IMR-90 (cell line): ENCODE results near the gene DPYSL3. TPM values are rescaled to one million over a fixed set of nuclear protein-coding genes. Genes with fewer than 3 reads are reported as not detected.

Experiments used
- ATAC-seq: fragments of 200-7000 bp; cut with Tn5 transposase; 2 replicates; pipeline ENCODE4 v1.9.1; 2020; ENCODE audit warnings: low read depth, mild to moderate bottlenecking, moderate library complexity
- BruUV-seq: library from RNA; stranded (reverse); fragments of 400-500 nt; replicated peaks from 2 replicates; lab custom pipeline; 2021; lab: Mats Ljungman, UMichigan
- CTCF ChIA-PET: fragments of 300-600 bp; formaldehyde crosslinking; extraction: SDS; loops from one replicate; lab custom pipeline; 2021; ENCODE audit warnings: antibody characterized with exemption; lab: Yijun Ruan, JAX
- POLR2A ChIA-PET: fragments of 300-600 bp; sonication (Branson Sonifier 250); formaldehyde crosslinking; loops from one replicate; lab custom pipeline; 2022; ENCODE audit warnings: antibody characterized with exemption; ENCODE audit not compliant: unreplicated experiment; lab: Charles Lee
- DNase-seq: peaks from one replicate; pipeline ENCODE4 v3.0.0; 2013
- H2AFZ ChIP-seq: replicated peaks from 2 replicates; pipeline ENCODE3; 2013; ENCODE audit warnings: low read length, mild to moderate bottlenecking; ENCODE audit not compliant: poor library complexity
- H2AK5ac ChIP-seq: 2 replicates; pipeline ENCODE4 v1.6.1; 2013; ENCODE audit warnings: low read depth, low read length, inconsistent platforms
- H2AK9ac ChIP-seq: replicated peaks from 2 replicates; pipeline ENCODE3; 2013; ENCODE audit warnings: mild to moderate bottlenecking, low read depth, low read length, moderate library complexity; ENCODE audit not compliant: poor library complexity
- H2BK120ac ChIP-seq: 2 replicates; pipeline ENCODE4 v1.6.1; 2013; ENCODE audit warnings: low read depth, low read length, inconsistent platforms
- H2BK15ac ChIP-seq: 3 replicates; pipeline ENCODE4 v1.6.1; 2013; ENCODE audit warnings: low read depth, low read length, inconsistent platforms
- H2BK20ac ChIP-seq: 2 replicates; pipeline ENCODE4 v1.6.1; 2013; ENCODE audit warnings: low read depth, mild to moderate bottlenecking, inconsistent platforms, low read length, moderate library complexity
- H2BK5ac ChIP-seq: 2 replicates; pipeline ENCODE4 v1.6.1; 2013; ENCODE audit warnings: mild to moderate bottlenecking, low read depth, low read length, inconsistent platforms; ENCODE audit not compliant: poor library complexity, severe bottlenecking
- H3K14ac ChIP-seq: replicated peaks from 2 replicates; pipeline ENCODE4 v1.6.1; 2013; ENCODE audit warnings: low read depth, low read length, inconsistent platforms
- H3K18ac ChIP-seq: 2 replicates; pipeline ENCODE4 v1.6.1; 2013; ENCODE audit warnings: low read depth, low read length, control low read depth
- H3K23ac ChIP-seq: 2 replicates; pipeline ENCODE4 v1.6.1; 2013; ENCODE audit warnings: low read depth, low read length, inconsistent platforms
- H3K27ac ChIP-seq: 2 replicates; pipeline ENCODE4 v1.5.1; 2013; ENCODE audit warnings: mild to moderate bottlenecking, control low read depth, low read length; ENCODE audit not compliant: insufficient read depth
- H3K27me3 ChIP-seq: 2 replicates; pipeline ENCODE4 v1.6.1; 2013; ENCODE audit warnings: low read length; ENCODE audit not compliant: control insufficient read depth, insufficient read depth
- H3K36me3 ChIP-seq: 2 replicates; pipeline ENCODE4 v1.6.1; 2013; ENCODE audit warnings: low read length, mixed read lengths; ENCODE audit not compliant: control insufficient read depth, insufficient read depth
- H3K4ac ChIP-seq: 2 replicates; pipeline ENCODE4 v1.6.1; 2013; ENCODE audit warnings: low read depth, low read length, inconsistent platforms
- H3K4me1 ChIP-seq: 2 replicates; pipeline ENCODE4 v1.6.1; 2013; ENCODE audit warnings: low read length, mixed read lengths; ENCODE audit not compliant: control insufficient read depth, insufficient read depth
- H3K4me2 ChIP-seq: 2 replicates; pipeline ENCODE4 v1.6.1; 2013; ENCODE audit warnings: low read depth, mild to moderate bottlenecking, control low read depth, low read length, moderate library complexity
- H3K4me3 ChIP-seq: 2 replicates; pipeline ENCODE4 v1.5.1; 2013; ENCODE audit warnings: low read depth, mild to moderate bottlenecking, control low read depth, low read length, moderate library complexity; ENCODE audit not compliant: insufficient read depth
- H3K56ac ChIP-seq: 2 replicates; pipeline ENCODE4 v1.6.1; 2013; ENCODE audit warnings: low read length, inconsistent platforms; ENCODE audit not compliant: insufficient read depth; ENCODE audit errors: extremely low read depth
- H3K79me1 ChIP-seq, 2 experiments: 2 replicates each; pipeline ENCODE4 v1.6.1; 2013; ENCODE audit warnings: low read length in 2 of 2, inconsistent platforms in 1 of 2, low read depth in 1 of 2
- H3K9ac ChIP-seq: 2 replicates; pipeline ENCODE4 v1.6.1; 2013; ENCODE audit warnings: low read depth, low read length, control low read depth
- H3K9me1 ChIP-seq: 2 replicates; pipeline ENCODE4 v1.6.1; 2013; ENCODE audit warnings: low read length, inconsistent platforms; ENCODE audit not compliant: insufficient read depth
- H3K9me3 ChIP-seq: 2 replicates; pipeline ENCODE4 v1.6.1; 2013; ENCODE audit warnings: low read length; ENCODE audit not compliant: control insufficient read depth, insufficient read depth
- H4K20me1 ChIP-seq: 2 replicates; pipeline ENCODE4 v1.6.1; 2013; ENCODE audit warnings: low read length, inconsistent platforms; ENCODE audit not compliant: insufficient read depth
- H4K5ac ChIP-seq: 2 replicates; pipeline ENCODE4 v1.6.1; 2013; ENCODE audit warnings: mild to moderate bottlenecking, low read depth, low read length, control low read depth
- H4K8ac ChIP-seq, 2 experiments: 2 replicates each; pipeline ENCODE4 v1.6.1; 2013; ENCODE audit warnings: low read depth in 2 of 2, low read length in 2 of 2, control low read depth in 1 of 2, inconsistent platforms in 1 of 2
- H4K91ac ChIP-seq: 2 replicates; pipeline ENCODE4 v1.6.1; 2013; ENCODE audit warnings: low read depth, low read length, inconsistent platforms; ENCODE audit not compliant: insufficient read depth
- BHLHE40 ChIP-seq: fragments of 150-350 bp; IDR thresholded peaks from 2 replicates; pipeline ENCODE4 v1.6.1; 2016; ENCODE audit warnings: mild to moderate bottlenecking, low read depth, low read length
- CHD1 ChIP-seq: IDR thresholded peaks from 2 replicates; pipeline ENCODE4 v1.6.1; 2012; ENCODE audit warnings: low read depth, low read length, improper control_type of control experiment
- MAFK ChIP-seq: IDR thresholded peaks from 2 replicates; pipeline ENCODE4 v1.6.1; 2012; ENCODE audit warnings: low read depth, low read length, improper control_type of control experiment
- POLR2A ChIP-seq: IDR thresholded peaks from 2 replicates; pipeline ENCODE4 v1.6.1; 2012; ENCODE audit warnings: mild to moderate bottlenecking, low read depth, low read length
- RAD21 ChIP-seq: IDR thresholded peaks from 2 replicates; pipeline ENCODE4 v1.6.1; 2012; ENCODE audit warnings: low read length, improper control_type of control experiment
- RCOR1 ChIP-seq: IDR thresholded peaks from 2 replicates; pipeline ENCODE4 v1.6.1; 2012; ENCODE audit warnings: mild to moderate bottlenecking, low read length, improper control_type of control experiment; ENCODE audit not compliant: insufficient replicate concordance
- RFX5 ChIP-seq: IDR thresholded peaks from 2 replicates; pipeline ENCODE4 v1.8.0; 2012; ENCODE audit warnings: low read depth, mild to moderate bottlenecking, low read length, moderate library complexity
- SMC3 ChIP-seq: fragments of 150-350 bp; IDR thresholded peaks from 2 replicates; pipeline ENCODE4 v1.6.1; 2016; ENCODE audit warnings: low read depth, mild to moderate bottlenecking, antibody characterized with exemption, low read length, moderate library complexity
- WGBS, 2 experiments: methylation state at CpG; one replicate each; pipeline versions ENCODE4 v1.1.5 to v1.1.7; 2013; ENCODE audit warnings: missing lambda C conversion rate in 2 of 2; ENCODE audit not compliant: insufficient read length in 1 of 2; ENCODE audit errors: extremely low coverage in 2 of 2; 5-methylcytosine and 5-hydroxymethylcytosine counted together
- dilution Hi-C: fragments of 300-500 bp; cut with HindIII; formaldehyde crosslinking; loops from one replicate; pipeline ENCODE4 v1.14.3; 2018; ENCODE audit warnings: low sequenced_read_pairs; ENCODE audit not compliant: unreplicated experiment
- in situ Hi-C: fragments of 300-500 bp; cut with MboI; formaldehyde crosslinking; loops from 3 replicates; pipeline ENCODE4 v1.14.3; 2019; ENCODE audit warnings: low sequenced_read_pairs, inconsistent platforms, mixed read lengths
- intact Hi-C: fragments of 100-400 bp; cut with micrococcal nuclease; formaldehyde crosslinking; loops from 2 replicates; pipeline ENCODE4 v1.10.0; 2022
- polyA plus RNA-seq, 3 experiments: library from polyadenylated mRNA; depleted of rRNA; stranded (reverse); fragments of >200 nt; gene quantifications; 2 replicates each; pipeline ENCODE4 v1.2.3, GENCODE V29; 2012; ENCODE audit warnings: low replicate concordance in 1 of 3
- total RNA-seq: library from RNA; depleted of rRNA; stranded (reverse); fragments of >200 nt; gene quantifications from 2 replicates; pipeline ENCODE4 v1.2.3, GENCODE V29; 2012
- TF ChIP-seq, protein P1 (sequence below): fragments of 150-350 bp; IDR thresholded peaks from 2 replicates; pipeline ENCODE4 v1.6.1; 2017; ENCODE audit warnings: mild to moderate bottlenecking, antibody characterized with exemption, low read length, low read depth
- TF ChIP-seq, protein P2 (sequence below): fragments of 150-350 bp; IDR thresholded peaks from 2 replicates; pipeline ENCODE4 v1.6.1; 2016; ENCODE audit warnings: low read depth, mild to moderate bottlenecking, low read length, moderate library complexity, borderline replicate concordance

The DPYSL3 gene
- total and polyA plus RNA-seq, 2 of the 4 experiments (the other 2 are of a cell fraction) = 50.2 to 60.9 TPM

DNA sequence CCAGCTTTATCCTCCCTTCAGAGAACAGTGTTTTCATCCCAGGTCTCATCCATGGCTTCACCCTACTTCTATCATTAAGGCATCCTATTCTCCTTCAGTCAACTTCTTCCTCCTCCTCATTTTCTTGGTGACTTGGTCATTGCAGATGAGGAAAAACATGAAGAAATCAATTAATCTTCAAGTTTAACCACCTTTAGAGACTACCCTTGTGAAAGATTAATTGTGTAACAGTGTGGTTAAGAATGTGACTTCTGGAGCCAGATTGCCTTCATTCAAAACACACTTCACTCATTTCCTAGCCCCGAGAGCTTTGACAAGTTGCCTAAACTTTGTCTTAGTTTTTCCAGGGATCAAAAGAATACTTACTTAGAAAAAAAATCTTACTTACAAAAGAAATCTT, 165.0 kb downstream of the DPYSL3 start:
- Histone ChIP-seq H4K91ac (no peak overlapping the region), H2BK5ac (no peak overlapping the region), H2BK120ac (no peak overlapping the region), H3K27me3 (peaks cover 5% of the 10 kb centered on the region), H3K4me2 (no peak overlapping the region), H3K14ac (no peak overlapping the region), H3K9ac (no peak overlapping the region), H2BK20ac (no peak overlapping the region), H3K4me1 (peaks cover 4% of the 10 kb centered on the region; the same call in 1 of the 2 replicates), H3K9me3 (no peaks in the 10 kb centered on the region), H4K20me1 (no peaks in the 10 kb centered on the region), H3K18ac (no peak overlapping the region), H3K23ac (no peak overlapping the region), H3K79me1 (no peaks in the 10 kb centered on the region), H4K8ac (no peak overlapping the region), H3K36me3 (no peaks in the 10 kb centered on the region), H3K27ac (no peak overlapping the region), H2AK5ac (no peak overlapping the region), H2AFZ (no peak overlapping the region), H2AK9ac (no peak overlapping the region), H4K5ac (no peak overlapping the region), H3K4me3 (no peak overlapping the region), H3K4ac (no peak overlapping the region), H3K56ac (no peak overlapping the region), H3K9me1 (no peaks in the 10 kb centered on the region), H2BK15ac (no peak overlapping the region)
- DNase-seq (no peak), ATAC-seq (no peak)
- intact Hi-C loops (no loop called here), dilution Hi-C loops (no loop called here), in situ Hi-C loops (no loop called here)
- TF ChIP-seq, protein P1, sequence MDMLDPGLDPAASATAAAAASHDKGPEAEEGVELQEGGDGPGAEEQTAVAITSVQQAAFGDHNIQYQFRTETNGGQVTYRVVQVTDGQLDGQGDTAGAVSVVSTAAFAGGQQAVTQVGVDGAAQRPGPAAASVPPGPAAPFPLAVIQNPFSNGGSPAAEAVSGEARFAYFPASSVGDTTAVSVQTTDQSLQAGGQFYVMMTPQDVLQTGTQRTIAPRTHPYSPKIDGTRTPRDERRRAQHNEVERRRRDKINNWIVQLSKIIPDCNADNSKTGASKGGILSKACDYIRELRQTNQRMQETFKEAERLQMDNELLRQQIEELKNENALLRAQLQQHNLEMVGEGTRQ = no peak
- TF ChIP-seq, protein P2, sequence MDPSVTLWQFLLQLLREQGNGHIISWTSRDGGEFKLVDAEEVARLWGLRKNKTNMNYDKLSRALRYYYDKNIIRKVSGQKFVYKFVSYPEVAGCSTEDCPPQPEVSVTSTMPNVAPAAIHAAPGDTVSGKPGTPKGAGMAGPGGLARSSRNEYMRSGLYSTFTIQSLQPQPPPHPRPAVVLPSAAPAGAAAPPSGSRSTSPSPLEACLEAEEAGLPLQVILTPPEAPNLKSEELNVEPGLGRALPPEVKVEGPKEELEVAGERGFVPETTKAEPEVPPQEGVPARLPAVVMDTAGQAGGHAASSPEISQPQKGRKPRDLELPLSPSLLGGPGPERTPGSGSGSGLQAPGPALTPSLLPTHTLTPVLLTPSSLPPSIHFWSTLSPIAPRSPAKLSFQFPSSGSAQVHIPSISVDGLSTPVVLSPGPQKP = no peak
- TF ChIP-seq SMC3 (no peak), MAFK (no peak), RCOR1 (no peak), BHLHE40 (no peak), RAD21 (no peak), RFX5 (no peak), CHD1 (no peak), POLR2A (no peak)
- POLR2A ChIA-PET = no interaction called here
- CTCF ChIA-PET = interaction anchor here (0.5 kb wide), 1 partner anchor 49 kb away, joined by 3 read pairs; no protein-coding TSS in a partner anchor
- WGBS, 2 experiments = no CpG with 5 or more reads among the region's 1 CpG
- no TSS peak for BruUV-seq
